NCI-H2081 treated with DMSO at 0.1 percent for 48 hours (cell line): ENCODE data around the gene PER2.
"Not testable (repeated sequence)": the region's sequence is repeated elsewhere in the genome, so short reads cannot be mapped to it uniquely, and the experiment has no call there.

Source experiments
- DNase-seq: peaks from one replicate; lab custom pipeline; 2025; lab: John Stamatoyannopoulos, UW

Gene PER2

DNA sequence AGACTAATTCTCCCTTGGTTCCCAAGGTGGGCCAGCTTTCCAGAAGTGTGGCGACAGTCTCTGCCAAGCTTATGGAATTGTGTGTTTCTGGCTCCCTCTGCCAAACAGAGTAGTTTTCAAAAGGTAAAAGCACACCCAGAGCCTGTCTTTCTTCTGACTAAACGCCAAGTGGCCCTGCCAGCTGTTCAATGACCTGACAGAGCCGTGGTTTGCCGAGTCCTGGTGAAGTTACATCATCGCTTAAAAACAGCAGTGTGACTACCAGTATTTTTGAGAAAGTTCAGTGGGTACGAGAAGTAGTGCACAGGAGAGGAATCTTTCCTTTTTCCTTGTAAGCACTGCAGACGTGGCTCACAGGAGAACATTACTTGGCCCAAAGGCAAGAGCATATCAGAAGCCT lies 1.9 kb downstream of the PER2 start:
- DNase-seq, result no peak

DNA sequence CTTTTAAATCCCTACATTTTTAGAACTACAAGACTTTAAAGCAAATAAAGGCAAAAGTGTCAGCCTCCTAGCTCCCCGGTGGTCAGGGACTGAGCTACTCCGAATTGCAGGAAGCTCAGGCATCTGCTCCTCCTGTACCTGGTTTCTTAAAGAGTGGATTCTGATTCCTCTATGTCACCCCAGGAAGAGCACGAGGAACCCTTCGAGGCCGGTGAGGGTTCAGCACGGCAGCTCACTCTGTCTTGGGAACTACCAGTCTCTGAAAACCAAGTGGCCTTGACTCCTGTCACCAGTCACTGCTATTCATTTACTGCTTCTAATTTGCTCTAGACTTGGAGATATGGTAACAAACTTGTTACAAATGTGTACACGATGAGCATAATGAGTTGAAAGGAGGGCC lies 2.3 kb downstream of the PER2 start:
- no peak for DNase-seq

DNA sequence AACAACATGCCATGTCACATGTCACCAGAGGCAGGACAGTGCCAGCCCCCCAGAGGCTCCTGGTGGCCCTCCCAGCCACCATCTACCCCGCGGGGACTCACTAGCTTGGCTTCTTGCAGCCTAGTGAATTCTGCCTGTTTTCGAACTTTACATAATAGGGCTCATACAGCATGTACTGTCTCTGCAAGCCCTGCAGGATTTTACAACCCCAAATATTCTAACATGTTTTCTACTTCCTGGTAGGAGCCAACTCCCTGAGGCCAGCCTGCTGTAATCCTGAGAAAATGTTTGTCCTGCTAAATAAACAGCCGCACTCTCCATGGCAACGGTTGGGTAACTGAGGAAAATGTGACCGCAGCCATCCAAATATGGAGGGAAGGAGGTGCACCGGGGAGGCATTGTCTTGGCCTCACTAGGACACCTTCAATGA lies 2.7 kb downstream of the PER2 start:
- no peak for DNase-seq

DNA sequence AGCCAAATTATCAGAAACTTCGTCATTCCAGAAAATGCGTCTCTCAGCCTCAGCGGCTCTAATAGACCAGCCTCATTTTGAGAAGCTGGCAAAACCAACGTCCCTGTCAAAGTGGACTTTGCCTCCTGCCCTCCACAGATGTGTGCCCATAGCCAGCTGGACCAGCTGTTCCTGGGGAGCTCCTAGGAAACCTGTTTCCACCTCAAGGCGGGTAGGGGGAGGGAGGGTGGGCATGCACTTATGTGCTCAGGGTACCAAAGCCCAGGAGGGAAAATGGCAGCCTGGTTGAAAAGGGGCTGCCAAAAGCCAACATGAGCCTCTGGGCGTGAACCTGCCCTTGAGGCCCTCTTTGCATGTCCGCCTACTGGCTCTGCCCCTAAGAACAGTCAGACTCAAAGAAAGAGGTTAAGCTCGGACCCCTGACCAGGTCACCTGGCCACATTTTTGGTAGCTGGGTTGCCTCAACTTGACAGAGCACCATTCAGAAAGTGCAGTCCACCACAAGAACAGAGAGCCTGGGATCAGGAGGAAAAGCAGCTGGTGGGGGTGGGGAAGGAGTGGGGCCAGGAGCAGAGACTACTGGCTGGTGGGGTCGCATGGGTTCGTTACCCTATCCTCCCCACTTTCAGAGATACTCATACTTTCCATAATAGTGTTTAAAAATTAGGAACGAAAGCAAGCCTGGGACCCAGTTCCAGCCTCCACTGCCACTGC lies 3.5 kb downstream of the PER2 start:
- DNase-seq, result no peak

DNA sequence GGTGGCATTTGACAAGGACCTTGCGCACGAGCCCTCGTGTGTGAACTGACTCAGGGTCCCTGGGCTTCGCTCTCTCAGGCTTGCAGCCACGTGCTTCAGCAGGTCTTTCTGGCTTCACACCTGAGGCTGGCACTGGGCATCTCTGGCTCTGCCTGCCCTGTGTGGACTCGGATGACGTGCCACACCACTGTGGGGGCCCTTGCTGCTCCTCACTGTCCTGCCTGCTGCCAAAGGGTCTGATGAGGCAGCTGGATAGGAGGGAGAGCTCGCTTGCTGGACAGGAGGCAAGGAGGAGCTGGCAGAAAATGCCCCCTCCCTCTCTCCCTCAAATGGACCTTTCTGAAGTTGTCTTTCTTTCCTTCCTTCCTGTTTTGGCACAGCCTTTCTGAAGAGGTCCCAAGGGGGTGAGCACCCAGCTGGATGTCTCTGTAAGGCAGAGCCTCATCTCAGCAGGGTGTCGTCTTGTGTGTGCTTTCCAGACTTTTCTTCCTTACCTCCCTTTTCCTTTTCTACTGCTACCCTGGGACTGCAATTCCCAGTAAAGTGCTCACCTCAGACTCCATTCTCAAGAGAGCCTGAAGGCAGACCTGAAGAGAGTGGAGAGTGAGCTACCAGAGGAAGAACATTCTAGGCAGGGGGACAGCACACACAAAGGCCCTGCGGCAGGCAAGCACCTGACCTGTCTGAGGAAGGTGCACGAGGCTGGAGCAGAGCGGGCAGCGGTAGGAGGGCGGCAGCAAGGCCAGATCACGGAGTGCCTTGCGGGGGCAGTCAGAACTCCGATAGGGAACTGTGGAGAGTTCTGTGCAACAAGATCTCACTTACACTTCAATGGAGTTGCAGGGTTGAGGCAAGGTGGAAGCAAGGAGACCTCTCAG lies 5.3 kb downstream of the PER2 start:
- DNase-seq, result no peak

DNA sequence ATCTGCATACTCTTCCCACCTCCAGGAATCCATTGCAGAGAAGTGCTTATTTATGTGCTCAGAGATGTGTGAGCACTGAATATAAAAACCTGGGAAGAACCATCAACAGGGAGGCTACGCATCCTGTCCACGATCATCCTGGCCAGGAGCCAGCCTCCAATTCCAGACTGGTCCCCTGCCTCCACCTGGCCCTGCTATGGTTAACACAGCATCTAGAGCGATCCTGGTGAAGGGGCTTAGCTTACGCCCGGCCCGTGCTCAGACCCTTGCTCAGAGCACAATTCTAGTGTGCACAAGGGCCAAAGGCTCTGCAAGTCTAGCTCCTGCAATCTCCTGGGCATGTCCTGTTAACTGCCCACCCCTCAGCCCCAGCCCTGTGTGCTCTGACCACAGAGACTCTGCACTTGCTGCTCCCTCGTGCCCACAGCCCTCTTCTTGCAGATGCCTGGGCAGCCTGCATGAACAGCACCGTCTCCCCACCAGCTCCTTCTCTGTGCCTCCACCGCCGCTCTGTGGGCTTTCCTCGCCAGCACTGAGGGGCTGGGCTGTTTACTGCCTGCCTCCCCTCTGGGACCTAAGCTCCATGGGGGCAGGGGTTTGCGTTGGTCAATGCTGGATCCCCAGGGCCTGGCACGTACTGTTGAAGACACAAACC lies 6.5 kb downstream of the PER2 start:
- no peak for DNase-seq

DNA sequence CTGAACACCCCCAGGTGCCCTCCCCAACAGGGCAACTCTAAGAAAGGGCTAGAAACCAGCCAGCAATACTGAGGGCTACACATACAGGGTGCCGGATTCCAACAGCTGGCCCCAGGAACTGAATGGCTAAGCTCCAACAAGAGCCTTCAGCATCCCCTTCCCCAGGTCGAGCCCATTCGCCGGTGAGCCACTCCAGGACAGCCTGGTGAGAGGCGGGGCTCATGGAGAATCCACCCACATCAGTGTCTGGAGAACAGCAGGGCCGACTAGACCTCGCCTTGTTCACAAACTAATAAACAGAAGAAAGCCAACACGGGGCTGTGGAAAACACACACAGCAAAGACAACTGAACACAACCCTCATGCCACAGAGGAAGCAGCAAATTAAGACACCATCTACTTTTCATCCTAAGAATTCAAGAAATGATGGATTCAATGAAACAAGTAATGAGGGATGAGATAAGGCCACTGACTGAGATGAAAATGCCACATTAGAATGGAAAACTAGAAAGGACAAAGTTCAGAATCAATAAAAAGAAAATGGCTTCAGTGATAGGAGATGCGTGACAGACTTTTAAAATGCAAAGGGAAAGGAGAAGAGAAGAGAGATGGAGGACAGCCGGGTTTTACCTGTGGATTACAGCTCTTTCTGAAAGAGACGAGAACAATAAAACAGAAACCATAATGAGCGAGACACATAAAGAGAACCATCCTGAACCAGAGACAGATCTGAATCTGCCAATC lies 8.2 kb downstream of the PER2 start:
- DNase-seq, result no peak

DNA sequence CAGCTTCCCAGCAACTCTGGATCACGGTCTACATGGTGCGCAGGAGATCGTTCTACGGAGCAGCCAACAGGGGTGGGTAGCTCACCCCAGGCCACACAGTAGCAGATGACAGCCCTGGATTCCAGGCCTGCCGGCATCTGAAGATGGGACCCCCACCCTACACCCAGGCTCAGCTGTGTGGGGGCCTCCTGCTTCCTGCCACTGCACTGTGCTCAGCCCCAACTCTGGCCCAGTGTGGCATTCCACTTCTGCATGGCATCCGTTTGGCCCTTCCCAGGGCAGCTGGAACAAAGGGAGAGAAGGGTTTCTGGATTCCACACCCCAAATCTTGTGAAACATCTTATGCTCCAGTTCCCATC lies 9.1 kb downstream of the PER2 start:
- no peak for DNase-seq

DNA sequence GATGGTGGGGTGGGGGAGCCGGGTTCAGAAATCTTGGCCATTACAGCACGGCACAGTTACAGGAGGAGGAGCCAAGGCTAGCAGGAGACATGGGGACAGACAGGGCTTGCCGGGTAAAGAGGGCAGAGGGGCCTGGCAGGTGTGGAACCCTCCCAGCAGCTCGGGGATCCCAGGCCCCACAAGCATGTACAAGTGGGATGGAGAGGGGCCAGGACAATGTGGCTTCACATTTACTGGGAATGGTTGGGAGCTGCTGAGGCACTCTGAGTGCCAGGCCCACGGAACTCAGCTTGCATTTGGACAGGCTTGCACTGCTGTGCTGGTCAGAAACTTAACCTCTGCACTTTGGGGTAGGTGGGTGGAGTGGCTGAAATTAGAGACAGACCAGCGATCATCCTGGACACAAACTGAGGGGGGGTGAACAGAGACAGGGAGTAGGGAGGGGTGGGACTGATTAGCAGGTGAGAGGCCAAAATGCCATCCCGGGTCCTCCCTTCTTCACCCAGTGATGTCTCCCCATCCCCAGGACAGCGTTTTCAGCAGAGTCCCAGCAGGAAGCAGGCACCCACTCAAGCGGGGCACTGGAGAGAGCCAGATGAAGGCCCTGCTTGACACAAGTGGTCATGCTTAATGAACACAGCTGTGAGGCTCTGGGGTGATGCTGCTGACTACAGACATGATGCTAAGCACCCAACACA lies 9.6 kb downstream of the PER2 start:
- DNase-seq, result no peak

DNA sequence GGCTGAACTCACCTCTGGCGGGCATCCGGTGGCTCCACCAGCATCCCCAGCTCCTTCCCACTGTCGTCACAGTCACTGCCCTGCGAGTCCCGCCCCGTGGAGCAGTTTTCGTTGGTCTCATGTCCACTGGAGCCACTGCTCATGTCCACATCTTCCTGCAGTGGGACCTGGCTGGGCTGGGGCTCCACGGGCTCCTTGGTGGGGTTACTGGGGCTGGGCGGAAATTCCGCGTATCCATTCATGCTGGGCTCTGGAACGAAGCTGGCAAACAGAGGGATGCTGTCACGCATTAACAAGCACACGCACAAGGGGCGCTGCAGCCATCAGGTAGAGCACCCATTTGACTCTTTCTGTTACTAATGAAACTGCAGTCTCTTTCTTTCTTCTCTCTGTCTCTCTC lies 10.7 kb downstream of the PER2 start:
- DNase-seq, result no peak

DNA sequence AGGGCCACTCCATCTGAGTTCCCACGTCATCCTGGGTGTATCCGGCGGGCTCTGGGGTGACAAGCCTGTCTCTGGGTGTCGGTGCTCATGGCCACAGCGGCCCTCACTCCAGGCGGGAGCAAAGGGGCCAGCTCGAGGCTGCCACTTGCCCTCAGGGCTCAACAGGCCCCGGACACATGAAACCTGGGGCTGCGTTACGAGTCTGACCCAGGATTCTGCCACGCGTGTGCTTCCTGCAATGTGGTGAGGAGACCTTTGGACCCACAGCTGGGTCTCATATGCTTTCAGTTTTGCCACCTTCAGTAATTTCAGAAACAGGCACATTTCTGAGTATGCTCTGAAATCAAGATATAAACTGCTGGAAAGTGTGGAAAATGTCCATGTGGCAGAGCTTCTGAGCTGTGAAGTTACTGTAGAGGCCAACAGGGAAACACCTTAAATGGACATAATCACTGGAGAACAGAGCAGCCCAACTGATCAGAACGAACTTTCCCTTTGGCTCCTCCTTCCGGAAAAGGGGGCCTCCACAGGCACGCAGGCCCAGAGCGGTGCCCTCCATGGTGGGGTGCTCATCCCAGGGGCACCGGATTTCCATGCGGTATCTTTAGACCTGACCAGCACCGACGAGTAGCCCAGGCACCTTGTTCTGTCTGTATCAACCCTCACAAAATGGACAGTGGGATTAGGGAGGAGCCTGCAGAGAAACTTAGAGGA lies 14.1 kb downstream of the PER2 start:
- no peak for DNase-seq

DNA sequence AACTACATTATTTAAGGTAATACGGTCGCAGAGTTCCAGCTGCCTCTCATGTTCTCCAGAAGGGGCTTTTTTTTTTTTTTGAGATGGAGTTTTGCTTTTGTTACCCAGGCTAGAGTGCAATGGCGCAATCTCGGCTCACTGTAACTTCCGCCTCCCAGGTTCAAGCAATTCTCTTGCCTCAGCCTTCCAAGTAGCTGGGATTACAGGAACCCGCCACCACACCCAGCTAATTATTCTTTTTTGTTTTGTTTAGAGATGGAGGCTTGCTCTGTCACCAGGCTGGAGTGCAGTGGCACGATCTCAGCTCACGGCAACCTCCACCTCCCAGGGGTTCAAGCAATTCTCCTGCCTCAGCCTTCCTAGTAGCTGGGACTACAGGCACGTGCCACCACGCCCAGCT lies 15.0 kb downstream of the PER2 start:
- not testable (repeated sequence) for DNase-seq

DNA sequence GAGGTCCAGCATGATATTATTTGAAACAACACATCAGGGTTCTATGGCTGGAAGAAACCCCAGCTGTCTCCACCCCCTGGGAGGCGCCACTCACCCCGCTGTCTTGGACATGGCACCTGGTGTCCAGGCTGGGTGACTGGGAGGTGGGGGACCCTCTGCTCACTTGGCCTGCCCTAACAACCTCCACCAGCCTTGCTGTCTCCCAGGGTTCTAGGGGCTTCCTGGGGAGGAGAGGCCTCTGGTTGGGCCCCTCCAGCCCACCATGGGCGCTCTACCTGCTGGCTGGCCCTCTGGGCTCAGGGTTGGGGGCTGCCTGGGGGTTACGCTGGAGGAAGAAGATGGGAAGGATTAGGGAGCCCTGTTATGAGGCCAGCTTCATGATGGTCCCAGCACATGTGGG lies 16.3 kb downstream of the PER2 start:
- no peak for DNase-seq

DNA sequence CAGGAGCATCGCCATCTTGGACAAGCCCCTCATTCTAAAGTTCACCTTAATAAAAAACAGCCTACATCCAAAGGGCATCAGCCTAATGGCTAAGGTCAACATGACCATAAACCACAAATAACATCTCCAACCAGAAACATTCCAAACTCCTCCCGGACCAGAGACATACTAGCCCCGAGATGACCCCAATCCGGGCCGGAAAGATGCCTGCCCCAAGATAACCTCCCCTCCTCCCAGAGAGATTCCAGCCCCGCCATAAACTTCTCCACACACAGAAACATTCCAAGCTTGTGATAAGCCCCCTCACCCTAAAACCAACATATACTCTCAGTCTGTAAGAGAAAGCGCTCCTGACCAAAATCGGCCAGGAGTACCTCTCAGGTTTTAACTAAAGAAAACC lies 16.7 kb downstream of the PER2 start:
- DNase-seq, result not testable (repeated sequence)

DNA sequence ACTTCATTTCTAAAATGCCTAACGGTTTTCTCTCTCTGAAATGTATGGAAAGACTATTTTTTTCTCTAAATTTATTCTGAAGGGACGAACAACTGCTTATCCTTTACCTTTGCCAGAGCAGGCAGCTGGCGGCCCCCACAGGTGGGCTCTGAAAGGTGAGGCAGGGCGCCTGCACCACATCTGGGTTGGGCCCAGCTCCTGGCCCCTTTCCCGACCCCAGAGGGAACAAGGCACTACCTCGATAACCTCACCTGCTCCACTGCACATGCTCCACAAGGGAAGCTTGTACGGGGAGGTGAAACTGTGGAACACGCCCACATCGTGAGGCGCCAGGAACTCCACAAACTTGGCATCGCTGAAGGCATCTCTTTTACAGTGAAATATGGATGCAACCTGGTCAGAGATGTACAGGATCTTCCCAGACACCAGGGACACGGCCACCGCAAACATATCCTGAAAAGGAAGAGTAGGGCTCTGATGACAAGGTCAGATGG lies 17.3 kb downstream of the PER2 start:
- no peak for DNase-seq

DNA sequence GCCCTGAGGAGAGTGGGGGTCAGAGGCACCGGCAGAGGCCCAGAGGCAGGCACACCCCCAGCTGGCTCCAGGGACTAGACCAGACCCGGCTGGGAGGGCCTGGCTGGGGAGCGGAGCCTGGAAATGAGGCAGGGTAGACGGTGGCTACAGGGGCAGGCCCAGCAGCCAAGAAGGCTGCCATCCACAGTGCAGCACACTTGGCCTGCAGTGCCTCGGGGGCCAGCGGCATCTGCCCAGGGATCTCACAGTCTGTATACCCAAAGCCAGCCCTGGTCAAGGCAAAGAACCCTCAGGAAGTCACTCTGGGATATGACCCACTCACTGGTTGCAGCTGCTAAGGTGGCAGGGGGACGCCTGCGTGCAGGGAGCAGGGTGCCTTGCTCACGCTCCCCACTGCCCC lies 17.8 kb downstream of the PER2 start:
- DNase-seq, result no peak

DNA sequence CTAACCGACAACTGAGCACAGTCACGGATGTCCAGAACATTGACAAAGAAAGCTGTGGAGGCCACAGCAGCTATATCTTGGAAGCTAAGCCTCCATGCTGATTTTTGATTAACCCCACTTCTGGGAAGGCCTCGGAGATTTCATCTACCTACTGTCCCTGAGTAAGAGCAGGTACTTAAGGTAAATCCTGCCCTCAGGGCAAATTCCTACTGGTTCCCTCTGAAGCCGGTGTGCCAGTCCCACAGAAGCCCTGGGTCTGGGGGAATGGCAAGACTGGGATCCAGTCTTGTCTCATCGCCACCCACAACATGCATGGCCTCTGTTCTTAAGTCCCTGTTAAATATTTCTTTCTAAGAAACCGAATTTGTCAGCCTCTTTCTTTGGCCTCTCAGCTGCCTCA lies 18.7 kb downstream of the PER2 start:
- no peak for DNase-seq

DNA sequence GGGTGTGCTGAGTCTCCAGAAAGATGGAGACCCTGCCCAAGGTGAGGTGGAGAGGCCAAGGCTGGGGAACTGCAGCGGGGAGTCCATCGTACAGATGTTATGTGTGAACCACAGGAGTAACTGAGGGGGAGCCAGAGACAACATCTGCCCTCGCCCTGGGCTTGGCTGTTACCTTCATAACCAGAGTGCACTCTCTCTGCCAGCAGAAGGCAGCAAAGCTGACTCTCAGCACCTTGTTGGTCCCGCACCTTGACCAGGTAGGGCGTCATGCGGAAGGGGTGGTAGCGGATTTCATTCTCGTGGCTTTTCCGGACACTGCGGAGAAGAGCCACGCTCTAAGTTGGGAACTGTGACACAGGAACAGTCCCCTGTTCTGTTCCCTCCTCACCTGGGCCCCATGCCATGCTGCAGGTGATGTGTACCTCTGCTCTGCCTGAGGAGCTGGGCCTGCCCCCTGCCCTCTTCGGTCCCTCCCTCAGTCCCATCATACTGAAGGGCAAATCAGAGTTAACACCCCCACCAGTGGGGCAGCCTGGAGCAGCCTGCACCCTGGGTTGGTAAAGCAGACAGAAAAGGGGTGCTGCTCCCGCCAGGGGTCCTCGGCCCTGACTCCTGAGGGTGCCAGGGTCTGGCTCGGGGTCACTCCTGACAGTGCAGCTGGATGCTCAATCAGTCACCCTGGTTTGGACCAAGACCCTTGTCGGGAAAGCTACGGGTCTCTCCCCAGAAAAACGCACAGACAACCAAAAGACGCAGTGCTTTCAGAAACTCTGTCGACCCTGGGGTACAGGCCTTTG lies 20.3 kb downstream of the PER2 start:
- no peak for DNase-seq

DNA sequence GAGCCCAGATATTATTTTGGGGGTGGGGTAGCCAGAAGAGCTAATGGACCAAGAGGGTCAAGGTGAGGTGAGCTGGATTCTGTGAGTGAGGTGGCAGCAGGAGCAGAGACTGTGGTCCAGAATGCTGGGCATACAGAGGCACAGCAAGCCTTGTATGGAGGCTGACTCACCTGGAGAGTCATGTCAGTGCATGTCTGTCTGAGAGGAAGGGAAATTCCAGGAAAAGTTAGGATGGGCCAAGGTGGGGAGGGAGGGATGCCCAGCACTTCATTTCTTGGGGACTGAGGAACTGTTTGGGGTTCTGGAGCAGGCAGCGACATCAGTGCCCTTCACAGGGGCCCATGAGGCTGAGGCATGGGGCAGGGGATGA lies 21.1 kb downstream of the PER2 start:
- no peak for DNase-seq

DNA sequence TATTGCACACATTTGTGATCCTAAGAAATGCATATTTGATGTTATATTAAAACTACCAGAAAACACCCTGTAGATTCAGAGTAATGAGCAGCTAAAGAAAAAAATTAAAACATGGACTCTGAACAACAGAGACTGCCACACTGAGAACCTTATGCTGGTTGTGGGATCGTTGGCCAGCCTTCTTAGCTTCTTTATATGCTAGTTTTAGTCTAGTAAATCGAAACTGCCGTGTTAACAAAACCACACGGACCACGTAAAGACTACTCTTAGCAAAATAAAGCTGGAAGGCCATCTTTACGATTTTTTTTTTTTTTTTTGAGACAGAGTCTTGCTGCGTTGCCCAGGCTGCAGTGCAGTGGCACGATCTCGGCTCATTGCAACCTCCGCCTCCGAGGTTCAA lies 22.8 kb downstream of the PER2 start:
- DNase-seq, result no peak
